ENCODE measurements around the gene ETS1. TPM values are rescaled to one million over a fixed set of nuclear protein-coding genes. Genes with fewer than 3 reads are reported as not detected.

The ETS1 gene
- total and polyA plus RNA-seq, 4 donors, result 20.7 to 154 (median 78.7) TPM

GRCh38 chr11:128540469-128540868, 46.9 kb downstream of the ETS1 start:
- no peaks in the 10 kb centered on the region for H3K9me3 ChIP-seq (ENCODE audit: control insufficient read depth in 4 of 4, insufficient read depth in 3 of 4, low read length in 3 of 4)
- DNase-seq (peak; percentile 58 to 78 (median 75)), ATAC-seq (ENCODE audit: insufficient read depth, low FRiP score) (no peak)
- H3K27me3 ChIP-seq (ENCODE audit: control insufficient read depth in 3 of 3, insufficient read depth in 3 of 3, low read length in 2 of 3), result no peaks in the 10 kb centered on the region
- no peak overlapping the region for H3K27ac ChIP-seq (ENCODE audit: low read depth in 1 of 2, low read length in 1 of 2)
- no peaks in the 10 kb centered on the region for H3K36me3 ChIP-seq (ENCODE audit: control insufficient read depth in 4 of 4, insufficient read depth in 4 of 4, low read length in 4 of 4)
- WGBS, 2 donors, result 70 to 84% methylated on average over 6 of the region's 6 CpGs
- H3K4me1 ChIP-seq (ENCODE audit: control insufficient read depth in 5 of 5, insufficient read depth in 5 of 5, low read length in 5 of 5), result peaks cover 0 to 46% (median 15%) of the 10 kb centered on the region in 5 donors
- H3K4me3 ChIP-seq, result no peak overlapping the region
- no peak overlapping the region for H3K9ac ChIP-seq (ENCODE audit: insufficient read depth in 1 of 2, low read length in 2 of 2)
- TF ChIP-seq, protein P1, sequence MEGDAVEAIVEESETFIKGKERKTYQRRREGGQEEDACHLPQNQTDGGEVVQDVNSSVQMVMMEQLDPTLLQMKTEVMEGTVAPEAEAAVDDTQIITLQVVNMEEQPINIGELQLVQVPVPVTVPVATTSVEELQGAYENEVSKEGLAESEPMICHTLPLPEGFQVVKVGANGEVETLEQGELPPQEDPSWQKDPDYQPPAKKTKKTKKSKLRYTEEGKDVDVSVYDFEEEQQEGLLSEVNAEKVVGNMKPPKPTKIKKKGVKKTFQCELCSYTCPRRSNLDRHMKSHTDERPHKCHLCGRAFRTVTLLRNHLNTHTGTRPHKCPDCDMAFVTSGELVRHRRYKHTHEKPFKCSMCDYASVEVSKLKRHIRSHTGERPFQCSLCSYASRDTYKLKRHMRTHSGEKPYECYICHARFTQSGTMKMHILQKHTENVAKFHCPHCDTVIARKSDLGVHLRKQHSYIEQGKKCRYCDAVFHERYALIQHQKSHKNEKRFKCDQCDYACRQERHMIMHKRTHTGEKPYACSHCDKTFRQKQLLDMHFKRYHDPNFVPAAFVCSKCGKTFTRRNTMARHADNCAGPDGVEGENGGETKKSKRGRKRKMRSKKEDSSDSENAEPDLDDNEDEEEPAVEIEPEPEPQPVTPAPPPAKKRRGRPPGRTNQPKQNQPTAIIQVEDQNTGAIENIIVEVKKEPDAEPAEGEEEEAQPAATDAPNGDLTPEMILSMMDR (IDR thresholded peaks at IDR 0.05; ENCODE audit: control extremely low read depth, extremely low read depth), result no peak

- TF ChIP-seq, protein P1 (IDR thresholded peaks at IDR 0.05; ENCODE audit: control extremely low read depth, extremely low read depth), result no peak
- H3K4me3 ChIP-seq, result no peak overlapping the region
- H3K36me3 ChIP-seq (ENCODE audit: control insufficient read depth in 4 of 4, insufficient read depth in 4 of 4, low read length in 4 of 4), result no peaks in the 10 kb centered on the region
- H3K4me1 ChIP-seq (ENCODE audit: control insufficient read depth in 5 of 5, insufficient read depth in 5 of 5, low read length in 5 of 5), result peaks cover 0 to 25% (median 0%) of the 10 kb centered on the region in 5 donors
- H3K9me3 ChIP-seq (ENCODE audit: control insufficient read depth in 4 of 4, insufficient read depth in 3 of 4, low read length in 3 of 4), result no peaks in the 10 kb centered on the region
- H3K27me3 ChIP-seq (ENCODE audit: control insufficient read depth in 3 of 3, insufficient read depth in 3 of 3, low read length in 2 of 3), result no peaks in the 10 kb centered on the region
- ATAC-seq (ENCODE audit: insufficient read depth, low FRiP score), result no peak
- WGBS, 2 donors, result 75 to 82% methylated on average over 1 of the region's 1 CpG
- no peak overlapping the region for H3K27ac ChIP-seq (ENCODE audit: low read depth in 1 of 2, low read length in 1 of 2)
- no peak for DNase-seq
- no peak overlapping the region for H3K9ac ChIP-seq (ENCODE audit: insufficient read depth in 1 of 2, low read length in 2 of 2)
Measured at GRCh38 chr11:128536506-128536905, 50.9 kb downstream of the ETS1 start.

DNA sequence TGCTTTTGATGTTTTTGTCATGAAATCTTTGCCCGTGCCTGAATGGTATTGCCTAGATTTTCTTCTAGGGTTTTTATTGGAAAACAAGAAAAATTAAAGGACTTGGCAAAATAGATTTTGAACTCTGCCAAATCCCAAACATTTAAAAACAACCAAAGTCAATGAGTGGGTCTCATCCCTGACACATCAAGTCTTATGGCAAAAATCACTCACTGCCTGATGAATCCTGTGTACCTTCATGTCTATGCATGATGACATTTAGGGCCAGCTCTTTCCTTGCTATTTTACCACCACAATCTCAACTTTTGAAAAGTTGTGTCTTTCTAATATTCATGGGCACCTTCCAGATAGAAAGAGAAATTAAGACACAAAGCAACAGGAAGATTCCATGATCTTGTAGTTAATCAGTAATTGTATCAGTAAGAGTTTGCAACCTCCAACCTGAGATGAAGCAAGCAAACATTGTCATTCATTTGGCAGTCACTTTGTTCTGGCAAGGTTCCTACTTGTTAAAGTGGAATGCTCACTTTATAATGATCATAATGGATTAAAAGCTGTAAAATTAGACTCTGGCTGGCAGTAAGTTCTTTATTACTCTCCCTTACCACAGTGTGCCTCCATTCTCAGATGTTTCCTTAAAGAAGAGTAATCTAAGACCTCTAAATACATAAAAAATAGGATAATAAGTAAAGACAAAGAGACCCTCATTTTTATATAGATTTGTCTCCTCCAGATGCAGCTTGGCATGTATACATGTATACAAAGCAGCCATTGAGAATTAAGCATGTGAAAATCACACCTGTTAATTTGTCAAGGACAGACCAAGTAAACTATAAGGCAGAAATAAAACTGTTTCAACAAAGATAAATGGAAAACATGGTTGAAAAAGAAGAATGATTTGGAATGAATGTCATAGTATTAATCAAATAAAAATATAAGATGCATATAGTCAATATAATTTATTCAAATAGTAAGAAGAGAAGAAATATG, 51.6 kb downstream of the ETS1 start:
- TF ChIP-seq, protein P1 (IDR thresholded peaks at IDR 0.05; ENCODE audit: control extremely low read depth, extremely low read depth), result no peak
- WGBS, 2 donors, result 90 to 92% methylated on average over 1 of the region's 1 CpG
- Histone ChIP-seq H3K9ac (ENCODE audit: insufficient read depth in 1 of 2, low read length in 2 of 2) (peak overlapping the region in 1 of 2 donors; percentile 49), H3K4me3 (no peak overlapping the region), H3K27me3 (ENCODE audit: control insufficient read depth in 3 of 3, insufficient read depth in 3 of 3, low read length in 2 of 3) (no peaks in the 10 kb centered on the region), H3K4me1 (ENCODE audit: control insufficient read depth in 5 of 5, insufficient read depth in 5 of 5, low read length in 5 of 5) (peaks cover 0 to 22% (median 0%) of the 10 kb centered on the region in 5 donors), H3K36me3 (ENCODE audit: control insufficient read depth in 4 of 4, insufficient read depth in 4 of 4, low read length in 4 of 4) (no peaks in the 10 kb centered on the region), H3K27ac (ENCODE audit: low read depth in 1 of 2, low read length in 1 of 2) (no peak overlapping the region), H3K9me3 (ENCODE audit: control insufficient read depth in 4 of 4, insufficient read depth in 3 of 4, low read length in 3 of 4) (no peaks in the 10 kb centered on the region)
- no peak for ATAC-seq (ENCODE audit: insufficient read depth, low FRiP score)
- DNase-seq, result no peak

Data from lung (tissue), 12 donors.